H9 (cell line): ENCODE data around the gene CDK5RAP1. TPM values are rescaled to one million over a fixed set of nuclear protein-coding genes. Genes with fewer than 3 reads are reported as not detected.

Experiments
- DNase-seq: peaks from one replicate; pipeline ENCODE4 v3.0.0-alpha.2; 2017
- H2AFZ ChIP-seq: one replicate; pipeline ENCODE4 v1.6.1; 2013; ENCODE audit warnings: mild to moderate bottlenecking, low read length, control low read depth, moderate library complexity
- H2AK5ac ChIP-seq: 2 replicates; pipeline ENCODE4 v1.6.1; 2013; ENCODE audit warnings: low read length, control low read depth, mixed read lengths; ENCODE audit not compliant: insufficient read length
- H2BK120ac ChIP-seq: one replicate; pipeline ENCODE4 v1.6.1; 2013; ENCODE audit warnings: low read depth, mild to moderate bottlenecking, low read length, control low read depth, inconsistent platforms; ENCODE audit not compliant: poor library complexity, severe bottlenecking
- H2BK12ac ChIP-seq: 2 replicates; pipeline ENCODE4 v1.6.1; 2013; ENCODE audit warnings: low read length, control low read depth, mixed read lengths, low read depth; ENCODE audit not compliant: insufficient read length
- H2BK15ac ChIP-seq: 2 replicates; pipeline ENCODE4 v1.6.1; 2013; ENCODE audit warnings: low read depth, low read length, control low read depth
- H2BK20ac ChIP-seq: one replicate; pipeline ENCODE4 v1.6.1; 2013; ENCODE audit warnings: low read depth, mild to moderate bottlenecking, low read length, control low read depth, inconsistent platforms; ENCODE audit not compliant: poor library complexity, severe bottlenecking
- H2BK5ac ChIP-seq: 2 replicates; pipeline ENCODE4 v1.6.1; 2013; ENCODE audit warnings: low read length, control low read depth, mixed read lengths; ENCODE audit not compliant: insufficient read length
- H3K14ac ChIP-seq: 2 replicates; pipeline ENCODE4 v1.6.1; 2013; ENCODE audit warnings: low read length, control low read depth; ENCODE audit not compliant: insufficient read depth
- H3K18ac ChIP-seq: 2 replicates; pipeline ENCODE4 v1.6.1; 2013; ENCODE audit warnings: low read depth, mild to moderate bottlenecking, mixed read lengths, low read length, control low read depth; ENCODE audit not compliant: insufficient read length
- H3K23ac ChIP-seq: 2 replicates; pipeline ENCODE4 v1.6.1; 2013; ENCODE audit warnings: low read length, control low read depth, mixed read lengths, low read depth; ENCODE audit not compliant: insufficient read length
- H3K23me2 ChIP-seq: 2 replicates; pipeline ENCODE4 v1.6.1; 2013; ENCODE audit warnings: low read depth, mild to moderate bottlenecking, mixed read lengths, low read length, control low read depth; ENCODE audit not compliant: insufficient read length, poor library complexity, severe bottlenecking
- H3K27ac ChIP-seq: 2 replicates; pipeline ENCODE4 v1.5.1; 2013; ENCODE audit warnings: low read length, control low read depth, mixed read lengths, low read depth; ENCODE audit not compliant: insufficient read length
- H3K27me3 ChIP-seq: 2 replicates; pipeline ENCODE4 v1.6.1; 2013; ENCODE audit warnings: low read length, control low read depth, inconsistent platforms; ENCODE audit not compliant: insufficient read depth
- H3K4ac ChIP-seq: 2 replicates; pipeline ENCODE4 v1.6.1; 2013; ENCODE audit warnings: low read depth, mild to moderate bottlenecking, control low read depth, inconsistent platforms, low read length, moderate library complexity
- H3K4me1 ChIP-seq: 2 replicates; pipeline ENCODE4 v1.6.1; 2013; ENCODE audit warnings: low read length, control low read depth, inconsistent platforms; ENCODE audit not compliant: insufficient read depth
- H3K4me2 ChIP-seq: 2 replicates; pipeline ENCODE4 v1.6.1; 2013; ENCODE audit warnings: low read length, control low read depth, mixed read lengths; ENCODE audit not compliant: insufficient read length, insufficient read depth
- H3K56ac ChIP-seq: 2 replicates; pipeline ENCODE4 v1.6.1; 2013; ENCODE audit warnings: low read depth, mild to moderate bottlenecking, mixed read lengths, low read length, control low read depth; ENCODE audit not compliant: insufficient read length
- H3K79me1 ChIP-seq: 2 replicates; pipeline ENCODE4 v1.6.1; 2013; ENCODE audit warnings: low read depth, mild to moderate bottlenecking, moderate library complexity, low read length, control low read depth, inconsistent platforms; ENCODE audit not compliant: insufficient read depth, poor library complexity, severe bottlenecking
- H3K79me2 ChIP-seq: 2 replicates; pipeline ENCODE4 v1.6.1; 2013; ENCODE audit warnings: low read length, control low read depth, inconsistent platforms; ENCODE audit not compliant: insufficient read depth
- H3K9ac ChIP-seq: 2 replicates; pipeline ENCODE4 v1.6.1; 2013; ENCODE audit warnings: low read length, control low read depth, mixed read lengths; ENCODE audit not compliant: insufficient read length; ENCODE audit errors: extremely low read depth
- H3K9me3 ChIP-seq: one replicate; pipeline ENCODE4 v1.6.1; 2013; ENCODE audit warnings: low read depth, low read length, inconsistent platforms; ENCODE audit not compliant: control insufficient read depth
- H3T11ph ChIP-seq: one replicate; pipeline ENCODE4 v1.6.1; 2013; ENCODE audit warnings: mild to moderate bottlenecking, low read length, control low read depth, inconsistent platforms
- H4K20me1 ChIP-seq: one replicate; pipeline ENCODE4 v1.6.1; 2013; ENCODE audit not compliant: control insufficient read depth, insufficient read length, insufficient read depth
- H4K5ac ChIP-seq: 2 replicates; pipeline ENCODE4 v1.6.1; 2013; ENCODE audit warnings: low read depth, mild to moderate bottlenecking, mixed read lengths, low read length, control low read depth; ENCODE audit not compliant: insufficient read length
- H4K8ac ChIP-seq: replicated peaks from 2 replicates; pipeline ENCODE4 v1.6.1; 2013; ENCODE audit warnings: low read length, control low read depth, mixed read lengths, low read depth; ENCODE audit not compliant: insufficient read length
- H4K91ac ChIP-seq: 2 replicates; pipeline ENCODE4 v1.6.1; 2013; ENCODE audit warnings: low read depth, mild to moderate bottlenecking, moderate library complexity, mixed read lengths, low read length, control low read depth; ENCODE audit not compliant: insufficient read length
- H3K27ac Mint-ChIP-seq, 3 experiments: 2 replicates in 2 of 3; 3 replicates in 1 of 3; pipeline ENCODE4 v1.8.0; 2020 to 2021; ENCODE audit warnings: mixed read lengths in 3 of 3, mild to moderate bottlenecking in 1 of 3, moderate library complexity in 1 of 3
- H3K27me3 Mint-ChIP-seq: 2 replicates; pipeline ENCODE4 v1.8.0; 2021; ENCODE audit warnings: low read depth, mild to moderate bottlenecking, moderate library complexity, mixed read lengths
- H3K36me3 Mint-ChIP-seq, 3 experiments: 2 replicates in 2 of 3; 3 replicates in 1 of 3; pipeline ENCODE4 v1.8.0; 2020 to 2021; ENCODE audit warnings: low read depth in 3 of 3, mixed read lengths in 3 of 3; ENCODE audit not compliant: insufficient read depth in 1 of 3
- H3K4me1 Mint-ChIP-seq, 2 experiments: 2 replicates each; pipeline ENCODE4 v1.8.0; 2020; ENCODE audit warnings: mixed read lengths in 2 of 2
- H3K4me3 Mint-ChIP-seq, 2 experiments: 2 replicates in 1 of 2; 3 replicates in 1 of 2; pipeline ENCODE4 v1.8.0; 2020 to 2021; ENCODE audit warnings: mild to moderate bottlenecking in 2 of 2, mixed read lengths in 2 of 2, moderate library complexity in 1 of 2
- H3K9me3 Mint-ChIP-seq, 2 experiments: 2 replicates in 1 of 2; 3 replicates in 1 of 2; pipeline ENCODE4 v1.8.0; 2020; ENCODE audit warnings: mild to moderate bottlenecking in 2 of 2, mixed read lengths in 2 of 2, moderate library complexity in 1 of 2
- CTCF ChIP-seq: fragments of 200-600 bp; sonication (generic); conservative IDR thresholded peaks from 3 replicates; pipeline ENCODE4 v1.8.0; 2021; ENCODE audit warnings: antibody characterized with exemption, mild to moderate bottlenecking
- WGBS: extraction: QIAGEN DNeasy Blood & Tissue Kit; methylation state at CpG from one replicate; pipeline ENCODE4 v1.1.7; 2013; ENCODE audit warnings: missing lambda C conversion rate, low lambda C conversion rate, mixed read lengths; ENCODE audit not compliant: insufficient read length; ENCODE audit errors: extremely low coverage; 5-methylcytosine and 5-hydroxymethylcytosine counted together
- total RNA-seq: library from RNA; stranded (reverse); gene quantifications from 2 replicates; pipeline ENCODE4 v1.2.1, GENCODE V29; 2021

CDK5RAP1 gene
- total RNA-seq, 1 experiment from 2014 or later, result 66.4 TPM

GRCh38 chr20:33377366-33377765 is 24.0 kb downstream of the CDK5RAP1 start:
- H4K20me1 ChIP-seq, result no peaks in the 10 kb centered on the region
- no peak for DNase-seq
- no peak overlapping the region for H2BK12ac ChIP-seq
- no peak overlapping the region for H4K5ac ChIP-seq
- no peaks in the 10 kb centered on the region for H3K79me2 ChIP-seq
- H3K27ac ChIP-seq, result no peak overlapping the region
- H3K4me2 ChIP-seq, result no peak overlapping the region
- H2BK120ac ChIP-seq, result no peak overlapping the region
- no peak for TF ChIP-seq CTCF
- no peak overlapping the region for H2BK15ac ChIP-seq
- no peak overlapping the region for H2AK5ac ChIP-seq
- no peak overlapping the region for H2BK5ac ChIP-seq
- no peak overlapping the region for H2AFZ ChIP-seq
- no peak overlapping the region for H4K8ac ChIP-seq
- Mint-ChIP-seq H3K27ac (no peak overlapping the region), H3K27me3 (no peaks in the 10 kb centered on the region), H3K4me3 (no peak overlapping the region), H3K4me1 (no peaks in the 10 kb centered on the region), H3K9me3 (no peaks in the 10 kb centered on the region), H3K36me3 (peaks cover 29 to 70% (median 48%) of the 10 kb centered on the region in 3 experiments)
- H3K4me1 ChIP-seq, result no peaks in the 10 kb centered on the region
- H3T11ph ChIP-seq, result no peak overlapping the region
- H3K27me3 ChIP-seq, result no peaks in the 10 kb centered on the region
- no peak overlapping the region for H3K18ac ChIP-seq
- H2BK20ac ChIP-seq, result no peak overlapping the region
- H3K23me2 ChIP-seq, result no peaks in the 10 kb centered on the region
- H3K4ac ChIP-seq, result no peak overlapping the region
- no peaks in the 10 kb centered on the region for H3K9me3 ChIP-seq
- WGBS, result no CpG with 5 or more reads among the region's 2 CpGs
- H3K14ac ChIP-seq, result no peak overlapping the region
- no peaks in the 10 kb centered on the region for H3K79me1 ChIP-seq
- H3K9ac ChIP-seq, result no peak overlapping the region
- H3K56ac ChIP-seq, result no peak overlapping the region
- H3K23ac ChIP-seq, result no peak overlapping the region
- no peak overlapping the region for H4K91ac ChIP-seq
